T-helper 2 cell (primary cell): ENCODE measurements around the gene TMEM63C.

ENCODE experiments used
- DNase-seq, 5 experiments: peaks; one replicate each; pipeline versions ENCODE4 v3.0.0 to v3.0.0-alpha.2; 2012 to 2022

TMEM63C gene

DNA sequence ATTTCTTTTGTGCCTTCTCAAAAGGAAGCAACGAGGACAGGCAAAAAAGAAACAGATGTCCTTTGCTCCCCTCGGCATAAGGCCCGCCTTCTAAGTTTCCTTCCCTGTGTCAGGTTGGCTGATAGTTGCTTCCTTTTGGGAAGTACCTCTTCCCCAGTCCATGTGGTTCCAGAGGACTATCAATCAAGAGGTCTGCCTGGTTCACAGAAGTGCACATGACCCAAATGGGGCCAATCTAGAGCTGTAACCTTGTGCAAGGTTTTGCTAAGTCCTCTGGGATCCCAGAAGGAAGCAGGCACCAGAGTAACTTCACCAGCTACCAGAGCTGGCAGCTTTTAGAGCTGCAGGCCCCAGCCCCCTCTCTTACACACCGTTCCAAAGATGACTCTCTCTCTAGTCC, 42.6 kb downstream of the TMEM63C start:
- DNase-seq: no peak

DNA sequence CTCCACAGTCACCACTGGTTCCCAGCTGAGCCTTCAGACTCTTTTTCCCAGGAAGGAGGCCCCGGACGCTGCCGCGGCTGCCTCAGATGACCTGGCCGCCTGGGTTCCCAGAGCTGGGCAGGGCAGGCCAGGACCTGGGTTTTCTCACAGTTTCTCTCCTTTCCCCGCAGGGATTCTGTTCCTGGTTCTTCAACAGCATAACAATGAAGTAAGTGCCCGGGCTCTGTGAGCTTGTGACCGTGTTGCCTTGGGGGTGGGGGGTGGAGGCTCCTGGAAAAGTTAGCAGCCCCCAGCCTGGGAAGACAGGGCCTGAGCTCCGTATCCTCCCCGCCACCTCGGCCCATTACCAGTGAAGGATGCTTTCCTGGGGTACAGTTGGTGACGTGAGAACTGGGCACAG, 43.7 kb downstream of the TMEM63C start:
- no peak for DNase-seq

DNA sequence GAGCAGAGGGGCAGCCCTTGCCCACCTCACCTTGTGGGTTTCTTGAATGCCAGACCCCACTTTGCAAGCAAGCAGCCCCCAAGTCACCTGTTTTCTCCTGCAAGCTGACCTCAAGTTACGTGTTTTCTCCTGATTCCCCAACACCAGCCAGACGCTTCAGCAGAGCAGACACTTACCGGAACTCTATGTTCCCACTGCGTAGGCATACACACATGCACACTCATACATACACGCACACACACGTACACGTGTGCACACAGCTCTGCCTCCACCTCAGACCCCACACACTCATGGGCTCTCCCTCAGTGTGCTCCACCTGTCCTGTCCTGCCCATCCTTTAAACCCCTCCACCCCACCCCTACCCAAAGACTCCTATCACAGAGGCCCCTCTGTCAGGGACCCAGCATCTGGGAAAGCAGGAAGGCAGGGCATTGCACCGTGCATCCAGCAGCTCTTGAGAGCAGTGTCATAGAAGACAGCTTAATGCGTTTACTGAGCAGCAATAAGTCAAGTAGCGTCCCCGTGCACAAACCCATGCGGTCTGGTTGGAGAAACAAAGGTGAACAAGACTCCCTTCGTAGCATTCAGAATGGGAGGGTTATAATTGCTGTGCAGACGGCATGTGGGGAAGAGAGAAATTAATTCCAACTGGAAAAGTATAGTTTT, 44.4 kb downstream of the TMEM63C start:
- DNase-seq: no peak

DNA sequence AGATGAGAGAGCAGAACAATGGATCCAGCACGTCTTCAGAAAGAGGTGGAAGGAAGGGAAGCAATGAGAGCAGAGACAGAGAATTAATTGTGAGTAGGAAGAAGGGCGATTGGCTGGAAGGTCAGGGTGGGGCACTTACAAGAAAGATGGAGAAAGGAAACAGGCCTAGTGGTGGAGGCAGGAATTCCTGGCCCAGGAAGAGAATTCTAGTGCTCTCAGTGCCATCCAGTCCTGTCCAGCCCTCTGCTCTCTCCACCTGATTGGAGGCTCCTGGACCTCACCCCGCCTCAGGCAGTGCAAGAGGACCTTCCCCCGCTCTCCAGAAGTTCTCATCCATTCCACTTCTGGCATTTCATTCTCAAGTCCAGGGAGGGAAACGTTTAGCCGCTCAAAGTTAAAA, 46.5 kb downstream of the TMEM63C start:
- DNase-seq: no peak

DNA sequence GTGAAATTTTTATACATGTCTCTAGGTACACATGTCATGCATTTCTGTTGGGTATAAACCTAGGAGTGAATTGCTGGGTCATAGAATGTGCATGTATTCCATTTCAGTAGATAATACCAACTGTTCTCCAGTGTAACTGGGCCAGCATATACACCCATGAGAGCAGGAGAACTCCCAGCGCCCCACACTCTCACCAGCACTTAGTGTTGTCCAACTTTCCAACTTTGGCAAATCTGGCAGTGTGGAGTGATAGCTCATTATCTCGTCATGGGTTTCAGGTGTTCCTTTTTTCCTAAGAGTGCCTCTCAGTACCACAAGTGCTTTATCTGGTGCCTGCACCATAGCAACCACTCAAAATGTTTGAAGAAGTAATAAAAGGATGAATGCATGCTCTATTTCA, 49.3 kb downstream of the TMEM63C start:
- DNase-seq: no peak

DNA sequence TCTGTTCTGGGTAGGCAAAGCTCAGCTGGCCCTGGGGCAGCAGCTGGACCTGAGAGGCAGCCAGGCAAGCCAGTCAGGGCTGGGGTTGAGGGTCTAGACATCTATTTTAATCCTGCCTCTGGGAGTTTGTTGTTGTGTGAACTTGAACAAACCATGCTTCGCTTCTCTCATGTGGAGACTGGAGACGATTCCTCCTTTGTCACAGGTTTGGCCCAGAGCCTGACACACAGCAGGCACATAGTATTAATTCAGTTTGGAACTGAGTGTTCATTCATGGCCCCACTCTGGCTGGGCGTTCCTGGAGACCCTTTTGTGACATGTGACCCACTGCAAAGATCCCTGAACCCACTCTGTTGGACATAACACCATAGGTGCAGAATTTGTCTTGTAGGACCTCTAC, 50.1 kb downstream of the TMEM63C start:
- no peak for DNase-seq

DNA sequence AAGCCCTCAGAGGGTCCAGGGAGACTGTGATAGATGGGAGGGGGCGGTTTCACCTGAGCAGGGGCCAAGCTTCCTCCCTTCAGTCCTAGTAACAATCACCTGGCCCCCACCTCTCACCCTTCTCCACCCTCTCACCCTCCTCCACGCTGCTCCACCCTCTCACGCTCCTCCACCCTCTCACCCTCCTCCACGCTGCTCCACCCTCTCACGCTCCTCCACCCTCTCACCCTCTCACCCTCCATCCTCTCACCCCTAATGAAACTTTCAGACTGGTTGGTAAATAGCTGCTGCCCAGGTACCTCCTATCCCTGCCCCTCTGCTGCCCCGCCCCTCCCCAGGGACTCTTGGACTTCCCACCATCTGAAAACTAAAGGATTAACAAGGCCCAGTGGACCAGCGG, 55.2 kb downstream of the TMEM63C start:
- no peak for DNase-seq

DNA sequence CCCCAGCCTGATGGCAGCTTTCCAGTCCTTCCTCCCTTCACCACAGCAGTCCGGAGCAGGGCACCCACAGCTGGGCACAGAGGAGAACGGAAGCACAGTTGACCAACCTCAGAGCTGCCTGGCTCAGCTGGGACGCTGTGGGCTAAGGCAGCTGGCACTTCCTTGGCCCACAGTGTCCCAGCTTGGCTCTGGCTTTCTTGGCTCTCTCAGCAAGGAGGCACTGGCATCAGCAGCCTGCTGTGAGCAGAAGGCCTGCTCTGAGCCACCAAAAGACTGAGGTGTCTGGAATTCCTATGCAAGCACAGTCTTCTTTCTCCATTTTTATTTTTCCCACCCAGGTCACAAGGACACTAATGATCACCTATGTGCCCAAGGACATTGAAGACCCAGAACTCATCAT, 56.8 kb downstream of the TMEM63C start:
- no peak for DNase-seq

DNA sequence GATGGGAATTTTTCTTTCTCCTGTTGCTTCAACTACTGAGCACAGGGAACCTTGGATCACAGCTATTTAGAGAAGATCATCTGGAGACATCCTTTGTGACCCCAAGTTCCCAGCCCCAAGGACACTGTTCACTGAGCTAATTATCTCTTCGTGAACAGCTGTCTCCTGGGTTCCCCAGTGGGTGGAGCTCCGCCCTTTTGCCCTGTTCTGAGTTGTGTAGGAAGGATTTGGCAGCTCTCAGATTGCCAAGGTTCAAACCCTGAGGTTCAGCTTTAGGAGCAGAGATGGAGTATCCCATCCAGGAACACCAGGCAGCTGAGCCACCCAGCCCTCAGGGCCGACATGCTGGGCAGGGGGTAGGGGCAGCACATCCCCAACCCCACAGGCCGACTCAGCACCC, 57.4 kb downstream of the TMEM63C start:
- no peak for DNase-seq

DNA sequence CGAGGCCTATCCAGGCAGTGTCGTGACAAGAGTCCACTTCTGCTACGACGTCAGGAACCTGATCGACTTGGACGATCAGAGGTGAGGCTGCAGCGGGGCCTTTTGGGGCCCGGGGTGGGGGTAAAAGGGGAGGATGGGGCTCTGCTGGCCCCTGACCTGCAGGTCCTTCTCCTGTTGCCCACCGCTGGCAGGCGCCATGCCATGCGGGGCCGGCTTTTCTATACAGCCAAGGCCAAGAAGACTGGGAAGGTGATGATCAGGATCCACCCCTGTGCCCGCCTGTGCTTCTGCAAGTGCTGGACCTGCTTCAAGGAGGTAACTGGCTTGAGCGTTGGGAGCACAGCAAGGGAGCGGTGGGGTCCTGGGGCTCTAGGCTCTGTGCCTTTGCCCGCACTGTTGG, 57.8 kb downstream of the TMEM63C start:
- DNase-seq: no peak

DNA sequence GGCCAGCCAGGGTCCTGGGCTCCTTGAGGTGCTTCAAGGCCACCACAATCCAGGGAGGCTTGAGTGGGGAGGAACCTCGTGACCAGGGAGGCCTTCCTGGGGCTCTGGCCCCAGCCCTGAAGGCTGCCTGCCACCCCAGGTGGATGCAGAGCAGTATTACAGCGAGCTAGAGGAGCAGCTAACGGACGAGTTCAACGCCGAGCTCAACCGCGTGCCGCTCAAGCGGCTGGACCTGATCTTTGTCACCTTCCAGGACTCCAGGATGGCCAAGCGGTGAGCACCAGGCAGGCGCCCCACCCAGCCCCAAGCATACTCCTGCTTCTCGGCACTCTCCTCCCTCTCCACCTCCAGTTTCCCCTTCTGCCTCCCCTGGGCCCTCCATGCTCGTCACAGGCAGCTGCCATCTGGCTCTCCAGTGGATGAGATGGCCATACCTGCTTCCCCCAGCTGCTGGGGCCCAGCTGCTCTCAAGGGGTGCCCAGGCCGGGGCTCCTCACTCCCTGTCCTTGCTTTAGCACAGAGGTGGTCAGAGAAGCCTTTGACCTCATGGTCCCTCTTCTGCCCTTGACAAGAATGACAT, 58.8 kb downstream of the TMEM63C start:
- DNase-seq: no peak

DNA sequence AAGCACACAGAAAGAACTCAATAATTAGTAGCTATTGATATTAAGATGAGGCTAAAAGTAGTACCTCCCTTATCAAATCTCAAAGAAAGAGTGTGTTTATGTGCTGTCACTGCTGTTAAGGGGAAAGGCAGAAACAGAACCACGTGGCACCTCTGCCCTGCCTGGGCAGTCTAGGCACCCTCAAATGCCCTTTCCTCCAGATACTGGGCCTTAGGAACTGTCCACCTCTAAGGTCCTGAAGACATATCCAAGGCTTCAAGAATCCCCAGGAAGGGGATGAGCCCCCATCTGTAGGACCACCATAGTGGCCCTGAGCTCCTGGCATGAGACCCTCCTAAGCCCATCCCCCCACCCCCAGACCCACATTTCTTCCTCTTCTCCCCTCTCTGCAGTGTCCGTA, 60.4 kb downstream of the TMEM63C start:
- no peak for DNase-seq

DNA sequence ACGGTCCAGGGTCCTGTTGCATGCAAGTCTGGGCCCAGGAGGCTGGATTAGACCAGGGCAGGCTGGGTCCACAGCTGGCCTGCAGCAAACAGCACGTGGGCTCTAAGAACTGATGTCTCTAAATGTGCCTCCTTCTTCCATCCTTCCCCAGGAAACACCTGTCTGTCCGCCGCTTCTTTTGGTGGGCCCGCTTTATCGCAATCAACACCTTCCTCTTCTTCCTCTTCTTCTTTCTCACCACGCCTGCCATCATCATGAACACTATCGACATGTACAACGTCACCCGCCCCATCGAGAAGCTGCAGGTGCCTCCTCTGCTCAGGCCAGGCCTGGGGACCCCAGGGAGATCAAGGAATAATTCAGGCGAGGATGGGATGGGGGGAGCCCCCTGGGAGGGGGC, 61.2 kb downstream of the TMEM63C start:
- DNase-seq: no peak

DNA sequence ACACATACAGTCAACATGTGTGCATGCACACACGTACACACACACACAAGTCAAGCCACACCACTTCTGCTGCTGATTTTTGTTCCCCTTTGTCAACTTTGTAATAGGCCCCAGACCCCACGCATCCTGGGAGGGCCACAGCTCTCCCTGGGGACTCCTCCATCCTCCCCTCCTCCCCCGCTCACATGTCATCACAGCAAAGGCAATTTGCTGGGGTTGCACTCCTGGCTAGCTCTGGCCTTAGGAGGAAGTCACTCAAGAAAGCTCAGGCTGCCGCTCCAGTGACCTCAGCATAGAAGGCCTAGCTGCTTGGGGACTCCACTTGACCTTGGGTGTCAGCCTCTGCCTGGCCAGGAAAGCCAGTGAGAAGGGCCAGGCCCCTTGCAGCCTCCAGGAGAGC, 62.3 kb downstream of the TMEM63C start:
- DNase-seq: no peak

DNA sequence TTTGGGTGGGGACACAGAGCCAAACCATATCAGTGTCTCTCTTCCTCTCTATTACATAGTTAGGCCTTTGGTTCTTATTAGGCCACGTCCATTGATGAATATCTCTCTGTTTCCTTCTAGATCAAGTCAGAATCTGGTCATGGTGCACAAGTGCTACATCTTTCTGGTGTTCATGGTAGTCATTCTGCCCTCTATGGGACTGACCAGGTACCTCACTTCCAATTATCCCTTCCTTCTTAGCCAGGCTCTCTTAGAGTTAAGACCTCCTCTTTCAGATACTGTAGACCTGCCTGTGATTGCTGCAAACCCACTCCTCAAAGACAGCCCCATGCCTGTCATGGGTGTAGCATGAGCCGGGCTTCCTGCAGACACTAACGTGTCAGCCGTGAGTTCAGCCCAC, 64.2 kb downstream of the TMEM63C start:
- DNase-seq: no peak

DNA sequence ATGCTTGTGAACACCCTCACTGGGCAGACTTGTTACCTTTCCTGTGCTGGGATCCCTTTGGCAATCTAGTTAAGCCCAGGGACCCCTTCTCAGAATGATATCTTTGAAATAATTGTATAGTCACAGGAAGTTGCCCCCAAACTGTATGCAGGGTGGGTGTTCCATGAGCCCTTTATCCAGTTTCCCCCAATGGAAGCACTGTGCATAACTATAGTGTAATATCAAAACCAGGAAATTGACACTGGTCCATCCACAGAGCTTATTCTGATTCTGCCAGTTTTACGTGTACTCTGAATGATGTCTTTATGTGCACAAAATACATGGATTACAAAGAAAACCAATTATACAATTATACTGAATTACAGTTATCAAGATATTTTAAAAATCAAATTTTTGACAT, 65.2 kb downstream of the TMEM63C start:
- DNase-seq: no peak

DNA sequence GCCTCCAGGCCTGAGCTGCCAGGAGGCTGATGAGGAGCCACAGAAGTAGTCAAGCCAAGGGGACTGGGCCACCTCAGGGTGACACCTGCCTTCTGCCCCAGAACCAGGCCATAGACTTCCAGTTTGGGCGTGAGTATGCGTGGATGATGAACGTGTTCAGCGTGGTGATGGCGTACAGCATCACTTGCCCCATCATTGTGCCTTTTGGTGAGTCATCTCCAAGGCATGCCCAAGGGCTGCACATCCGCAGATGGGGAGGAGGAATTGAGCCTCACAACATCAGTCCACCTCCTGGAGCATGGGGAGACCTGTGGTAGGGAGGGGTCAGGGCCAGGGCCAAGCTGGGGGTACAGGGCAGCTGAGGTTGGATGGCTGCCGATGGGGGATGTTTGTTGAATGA, 67.1 kb downstream of the TMEM63C start:
- no peak for DNase-seq

DNA sequence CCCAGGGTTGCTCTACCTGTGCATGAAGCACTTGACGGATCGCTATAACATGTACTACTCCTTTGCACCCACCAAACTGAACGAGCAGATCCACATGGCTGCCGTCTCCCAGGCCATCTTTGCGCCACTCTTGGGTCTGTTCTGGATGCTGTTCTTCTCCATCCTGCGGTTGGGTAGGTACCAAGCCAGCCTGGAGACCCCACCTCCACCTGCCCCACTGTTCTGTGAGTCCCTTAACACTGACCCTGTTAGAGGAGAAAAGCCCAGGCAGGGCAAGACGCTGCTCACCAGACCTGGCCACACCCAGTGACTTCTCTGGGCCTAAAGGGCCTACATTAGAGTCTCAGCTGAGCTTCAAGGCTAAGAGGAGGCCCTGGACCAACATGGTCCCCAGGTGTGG, 67.7 kb downstream of the TMEM63C start:
- no peak for DNase-seq

DNA sequence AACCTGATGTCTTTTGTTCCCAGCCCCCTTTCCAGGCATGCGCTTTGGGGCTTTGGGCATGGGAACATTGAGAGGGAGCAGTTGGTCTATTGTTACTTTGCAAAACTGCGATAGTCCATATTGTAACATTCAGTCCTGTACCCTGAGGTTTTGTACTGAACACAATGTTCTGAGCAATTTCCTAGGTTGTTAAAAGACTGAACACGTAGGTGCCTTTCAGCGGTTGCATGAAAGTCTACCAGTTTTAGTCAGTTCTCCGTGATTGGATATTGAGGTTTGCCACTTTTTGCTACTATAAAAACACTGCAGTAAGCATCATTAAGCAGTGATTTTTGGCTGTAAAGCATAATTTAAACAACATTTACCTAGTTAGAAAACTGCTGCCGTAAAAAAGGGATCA, 69.3 kb downstream of the TMEM63C start:
- peak in 1 of 5 experiments; percentile 57 for DNase-seq

DNA sequence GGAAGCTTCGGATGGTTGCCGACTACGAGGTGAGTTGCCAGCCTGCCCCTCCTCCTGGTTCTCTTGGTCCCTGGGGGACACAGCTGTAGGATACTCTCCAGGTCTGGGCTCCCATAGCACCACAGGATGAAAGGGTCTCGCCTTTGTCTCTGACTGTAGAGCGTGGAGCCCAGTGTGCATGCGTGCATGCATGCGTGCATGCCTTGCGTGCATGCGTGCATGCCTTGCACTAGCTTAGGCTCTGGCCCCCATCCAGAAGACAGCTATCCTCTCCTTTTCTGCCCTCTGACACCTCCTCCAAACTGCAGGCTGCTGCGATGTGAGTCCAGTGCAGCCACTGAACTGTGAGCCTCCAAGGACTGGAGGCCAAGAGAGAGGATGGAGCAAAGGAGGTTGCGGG, 70.3 kb downstream of the TMEM63C start:
- no peak for DNase-seq

DNA sequence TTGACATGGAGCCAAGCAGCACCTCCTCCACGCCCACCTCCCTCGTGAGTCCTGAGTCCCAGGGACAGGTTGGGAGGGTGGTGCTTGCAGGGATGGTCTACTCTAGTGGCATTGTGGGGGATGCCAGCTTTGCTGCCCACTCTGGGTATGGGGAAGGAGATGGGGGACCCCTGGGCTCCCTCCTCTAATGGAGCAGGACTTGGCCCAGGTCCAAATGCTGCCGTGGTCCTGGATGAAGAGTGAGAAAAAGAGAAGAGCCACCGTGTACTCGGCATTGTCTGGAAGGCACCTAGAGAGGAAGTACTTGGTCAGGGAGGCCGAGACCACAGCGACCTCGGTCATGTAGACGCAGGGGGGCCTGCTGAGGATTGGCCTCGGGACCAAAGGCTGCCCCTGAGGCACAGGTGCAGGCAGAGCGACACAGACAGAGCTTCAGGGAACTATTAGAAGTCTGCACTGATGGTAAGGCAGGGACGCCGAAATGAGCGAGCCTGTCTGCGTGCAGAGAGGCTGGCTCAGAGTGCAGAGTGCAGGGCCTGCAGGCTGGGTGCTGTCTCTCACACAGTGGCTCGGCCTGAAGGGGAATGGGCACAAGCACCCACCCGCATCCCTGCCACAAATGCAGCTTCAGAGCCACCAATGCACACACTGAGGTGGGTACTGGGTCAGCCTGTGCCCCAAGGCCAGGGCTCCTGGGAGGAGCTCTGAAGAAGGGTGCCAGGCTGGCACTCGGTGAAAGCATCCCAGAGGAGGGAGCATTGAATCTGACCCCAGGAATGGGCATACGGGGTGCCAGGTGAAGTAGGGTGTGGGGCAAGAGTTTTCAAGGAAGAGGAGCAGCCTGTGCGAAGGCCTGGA, 72.0 kb downstream of the TMEM63C start:
- DNase-seq: no peak

DNA sequence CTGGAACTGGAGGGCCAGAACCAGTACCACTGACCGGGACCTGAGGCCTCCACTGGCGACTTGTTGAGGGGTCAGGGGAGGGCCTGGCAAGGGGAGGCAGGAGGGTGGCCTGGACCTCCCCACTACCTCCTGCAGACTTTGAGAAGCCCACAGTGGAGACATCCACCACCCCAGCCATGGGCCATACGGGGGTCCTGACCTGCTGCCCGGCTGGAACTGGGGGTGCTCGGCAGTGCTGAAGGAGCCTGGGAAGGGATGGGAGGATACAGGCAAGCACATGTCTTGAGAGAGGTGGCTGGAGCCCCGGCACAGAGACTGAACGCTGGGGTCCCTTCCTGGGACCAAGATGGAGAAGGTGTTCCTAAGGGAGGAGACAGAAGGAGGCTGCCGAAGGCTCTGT, 75.1 kb downstream of the TMEM63C start:
- no peak for DNase-seq

DNA sequence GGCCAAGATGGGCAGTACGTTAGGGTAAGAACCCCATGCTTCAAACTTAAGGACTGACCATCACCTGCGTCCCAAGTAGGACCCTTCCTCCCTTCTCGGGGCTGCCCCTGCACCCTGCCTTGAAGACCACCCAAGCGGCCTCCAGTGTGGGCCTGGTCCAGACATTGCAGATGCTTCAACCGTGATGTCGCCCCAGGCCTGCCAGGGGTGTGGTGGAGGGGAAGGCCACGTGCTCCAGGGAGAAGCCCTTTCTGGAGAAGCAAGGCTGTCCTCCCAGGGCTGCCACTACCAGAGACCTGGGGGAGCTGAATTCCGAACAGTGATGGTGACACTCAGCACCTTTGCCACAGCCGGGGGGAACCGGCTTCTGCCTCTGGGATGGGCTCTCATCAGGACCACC, 76.1 kb downstream of the TMEM63C start:
- no peak for DNase-seq

DNA sequence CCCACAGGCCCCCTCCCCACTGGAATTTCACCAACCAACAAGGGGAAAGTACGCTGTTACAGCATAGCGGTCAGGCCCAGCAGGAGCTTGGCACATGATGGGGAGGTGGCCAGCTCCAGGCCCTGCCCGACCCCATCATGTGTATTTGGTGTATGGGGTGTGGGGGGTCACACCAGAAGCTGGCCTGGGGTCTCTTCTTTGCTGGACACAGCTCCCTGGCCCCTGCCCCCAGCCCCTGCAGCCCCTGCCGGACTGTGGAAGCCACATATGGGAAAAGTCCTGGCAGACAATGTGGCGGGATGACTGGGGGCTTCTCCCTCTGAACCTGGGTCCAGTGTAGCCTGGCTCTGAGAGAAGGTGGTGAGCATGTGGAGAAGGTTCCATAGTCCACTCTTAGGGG, 77.0 kb downstream of the TMEM63C start:
- no peak for DNase-seq
